Gastroesophageal sphincter (tissue), 4 donors: ENCODE data around the gene CATSPERZ. TPM values are rescaled to one million over a fixed set of nuclear protein-coding genes. Genes with fewer than 3 reads are reported as not detected.

Source experiments
- ATAC-seq: fragments of 150-250 bp; one replicate; pipeline ENCODE4 v1.9.1; 2016; ENCODE audit warnings: mild to moderate bottlenecking, moderate library complexity
- H3K27ac ChIP-seq, 4 donors: fragments of 200-600 bp; sonication (generic) in 3 of 4; 1 replicate in 3 of 4; 2 replicates in 1 of 4; pipeline ENCODE4 v1.5.1; 2016 to 2019
- H3K27me3 ChIP-seq: fragments of 200-600 bp; sonication (generic); one replicate; pipeline ENCODE4 v1.5.1; 2019
- H3K36me3 ChIP-seq, 2 donors: fragments of 200-600 bp; sonication (generic); one replicate each; pipeline ENCODE4 v1.5.1; 2019; ENCODE audit warnings: control low read depth in 1 of 2
- H3K4me1 ChIP-seq, 3 donors: fragments of 200-600 bp; sonication (generic); 1 replicate in 2 of 3; 2 replicates in 1 of 3; pipeline ENCODE4 v1.5.1; 2016 to 2019; ENCODE audit warnings: control low read depth in 2 of 3
- H3K4me3 ChIP-seq, 2 donors: fragments of 200-600 bp; sonication (generic); one replicate each; pipeline ENCODE4 v1.5.1; 2019; ENCODE audit warnings: mild to moderate bottlenecking in 1 of 2, moderate library complexity in 1 of 2
- H3K9me3 ChIP-seq, 3 donors: fragments of 200-600 bp; sonication (generic); one replicate each; pipeline ENCODE4 v1.5.1; 2017 to 2019; ENCODE audit warnings: control low read depth in 2 of 3
- EP300 ChIP-seq: sonication (generic); formaldehyde crosslinking; IDR thresholded peaks from one replicate; pipeline ENCODE4 v1.6.1; 2017; ENCODE audit warnings: antibody characterized with exemption, mild to moderate bottlenecking
- POLR2A ChIP-seq, 2 donors: fragments of 450-650 bp; IDR thresholded peaks; one replicate each; pipeline ENCODE4 v1.6.1; 2017; ENCODE audit warnings: antibody characterized with exemption in 2 of 2, mild to moderate bottlenecking in 2 of 2, moderate library complexity in 1 of 2
- POLR2AphosphoS5 ChIP-seq: sonication (generic); formaldehyde crosslinking; IDR thresholded peaks from one replicate; pipeline ENCODE4 v1.6.1; 2017; ENCODE audit warnings: antibody characterized with exemption
- WGBS, 2 donors: methylation state at CpG; one replicate each; pipeline ENCODE4 v1.1.5; 2018; ENCODE audit warnings: low coverage in 1 of 2; 5-methylcytosine and 5-hydroxymethylcytosine counted together
- small RNA-seq, 4 donors: library from RNA; depleted of rRNA; stranded (forward); fragments of <200 nt; gene quantifications; one replicate each; pipeline ENCODE3, GENCODE V24; 2016
- total RNA-seq, 4 donors: library from RNA; depleted of rRNA; stranded (reverse); fragments of >200 nt; gene quantifications; one replicate each; pipeline ENCODE4 v1.1.0, GENCODE V29; 2016
- TF ChIP-seq, protein P1 (sequence below), 4 experiments: fragments of 200-600 bp in 2 of 4; fragments of 450-650 bp in 2 of 4; sonication (generic) in 1 of 4; IDR thresholded peaks; one replicate each; pipeline ENCODE4 v1.5.1; 2017 to 2019; ENCODE audit warnings: antibody characterized with exemption in 4 of 4, mild to moderate bottlenecking in 2 of 4, moderate library complexity in 2 of 4

The CATSPERZ gene
- total RNA-seq, 4 donors from 2014 or later: not detected

DNA sequence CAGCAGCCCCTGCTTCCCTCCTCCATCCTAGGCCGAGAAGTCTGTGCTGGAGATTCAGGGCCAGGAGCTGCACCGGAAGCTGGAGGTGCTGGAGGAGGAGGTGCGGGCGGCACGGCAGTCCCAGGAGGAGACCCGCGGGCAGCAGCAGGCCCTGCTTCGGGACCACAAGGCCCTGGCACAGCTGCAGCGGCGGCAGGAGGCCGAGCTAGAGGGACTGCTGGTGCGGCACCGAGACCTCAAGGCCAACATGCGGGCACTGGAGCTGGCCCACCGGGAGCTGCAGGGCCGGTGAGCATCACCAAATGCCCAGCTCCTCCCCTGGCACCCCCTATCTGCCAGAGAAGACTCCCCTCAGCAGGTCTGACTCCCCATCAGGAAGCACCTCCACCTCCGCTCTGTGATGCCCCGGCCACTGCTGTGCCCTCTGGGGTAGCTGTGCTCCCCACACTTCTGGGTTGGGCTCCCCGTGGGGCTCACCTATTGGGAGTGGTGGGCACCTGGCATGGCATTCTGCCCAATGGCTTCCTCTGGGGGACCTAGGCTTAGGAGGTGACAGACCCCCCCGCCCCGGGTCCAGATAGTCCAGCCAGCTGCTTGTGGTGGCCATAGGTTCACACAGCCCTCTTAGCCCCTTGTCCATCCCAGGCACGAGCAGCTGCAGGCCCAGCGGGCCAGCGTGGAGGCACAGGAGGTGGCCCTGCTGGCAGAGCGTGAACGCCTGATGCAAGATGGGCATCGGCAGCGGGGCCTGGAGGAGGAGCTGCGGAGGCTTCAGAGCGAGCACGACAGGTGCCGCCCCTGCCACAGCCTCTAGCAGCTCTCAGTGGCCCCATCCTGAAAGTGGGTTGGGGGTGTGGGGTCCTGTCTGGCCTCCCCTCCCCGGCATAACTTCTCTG is 52.2 kb downstream of the CATSPERZ start:
- no peaks in the 10 kb centered on the region for H3K36me3 ChIP-seq
- no CpG with 5 or more reads among the region's 33 CpGs for WGBS, 2 donors
- H3K9me3 ChIP-seq: no peaks in the 10 kb centered on the region
- H3K27ac ChIP-seq: no peak overlapping the region
- peaks cover 0 to 23% (median 4%) of the 10 kb centered on the region in 3 donors for H3K4me1 ChIP-seq
- no peak overlapping the region for H3K4me3 ChIP-seq
- no peaks in the 10 kb centered on the region for H3K27me3 ChIP-seq
- TF ChIP-seq EP300 (no peak), POLR2A (IDR thresholded peaks at IDR 0.05) (no peak), POLR2AphosphoS5 (no peak)
- no peak for ATAC-seq

- Histone ChIP-seq H3K27ac (no peak overlapping the region), H3K36me3 (no peaks in the 10 kb centered on the region), H3K9me3 (no peaks in the 10 kb centered on the region), H3K4me1 (peaks cover 0 to 31% (median 9%) of the 10 kb centered on the region in 3 donors), H3K27me3 (no peaks in the 10 kb centered on the region), H3K4me3 (no peak overlapping the region)
- no peak for TF ChIP-seq POLR2A (IDR thresholded peaks at IDR 0.05)
- TF ChIP-seq EP300: no peak
- TF ChIP-seq, protein P1, sequence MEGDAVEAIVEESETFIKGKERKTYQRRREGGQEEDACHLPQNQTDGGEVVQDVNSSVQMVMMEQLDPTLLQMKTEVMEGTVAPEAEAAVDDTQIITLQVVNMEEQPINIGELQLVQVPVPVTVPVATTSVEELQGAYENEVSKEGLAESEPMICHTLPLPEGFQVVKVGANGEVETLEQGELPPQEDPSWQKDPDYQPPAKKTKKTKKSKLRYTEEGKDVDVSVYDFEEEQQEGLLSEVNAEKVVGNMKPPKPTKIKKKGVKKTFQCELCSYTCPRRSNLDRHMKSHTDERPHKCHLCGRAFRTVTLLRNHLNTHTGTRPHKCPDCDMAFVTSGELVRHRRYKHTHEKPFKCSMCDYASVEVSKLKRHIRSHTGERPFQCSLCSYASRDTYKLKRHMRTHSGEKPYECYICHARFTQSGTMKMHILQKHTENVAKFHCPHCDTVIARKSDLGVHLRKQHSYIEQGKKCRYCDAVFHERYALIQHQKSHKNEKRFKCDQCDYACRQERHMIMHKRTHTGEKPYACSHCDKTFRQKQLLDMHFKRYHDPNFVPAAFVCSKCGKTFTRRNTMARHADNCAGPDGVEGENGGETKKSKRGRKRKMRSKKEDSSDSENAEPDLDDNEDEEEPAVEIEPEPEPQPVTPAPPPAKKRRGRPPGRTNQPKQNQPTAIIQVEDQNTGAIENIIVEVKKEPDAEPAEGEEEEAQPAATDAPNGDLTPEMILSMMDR (IDR thresholded peaks at IDR 0.05): no peak
- TF ChIP-seq POLR2AphosphoS5: no peak
- no peak for ATAC-seq
- whole genome bisulfite sequencing, 2 donors: 77% methylated on average over 6 of the region's 34 CpGs; no CpG with 5 or more reads in 1 of the 2 donors
These were observed 53.0 kb downstream of the CATSPERZ start for GRCh38 chr11:64352995-64353714.

DNA sequence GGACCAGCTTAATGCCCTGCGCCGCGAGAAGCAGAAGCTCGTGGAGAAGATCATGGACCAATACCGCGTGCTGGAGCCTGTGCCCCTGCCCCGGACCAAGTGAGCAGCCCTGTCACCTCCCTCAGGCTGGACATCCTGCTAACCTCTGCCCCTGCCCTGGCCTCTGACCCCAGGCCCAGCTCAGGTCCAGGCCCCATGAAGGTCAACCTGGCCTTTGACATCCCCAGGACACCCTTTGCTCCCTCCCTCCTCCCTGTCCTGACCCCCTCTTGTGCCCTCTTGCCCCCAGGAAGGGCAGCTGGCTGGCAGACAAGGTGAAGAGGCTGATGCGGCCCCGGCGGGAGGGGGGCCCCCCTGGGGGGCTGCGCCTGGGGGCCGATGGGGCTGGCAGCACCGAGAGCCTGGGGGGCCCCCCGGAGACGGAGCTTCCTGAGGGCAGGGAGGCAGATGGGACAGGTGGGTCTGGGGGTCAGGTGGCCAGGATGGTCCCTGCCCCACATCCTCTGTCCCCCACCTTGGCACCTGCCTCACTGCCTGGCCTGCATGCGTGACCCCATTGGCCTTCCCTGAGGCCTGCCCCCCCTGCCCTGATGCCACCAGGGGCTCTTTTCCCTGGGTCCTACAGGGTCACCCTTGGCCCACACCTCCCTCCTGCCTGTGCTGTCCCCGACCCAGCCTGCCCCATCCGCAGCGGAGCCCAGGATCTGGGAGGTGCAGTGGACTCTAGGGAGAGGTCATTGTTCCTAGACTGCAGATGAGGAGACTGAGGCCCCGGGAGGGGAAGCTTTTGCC is 53.8 kb downstream of the CATSPERZ start:
- no peaks in the 10 kb centered on the region for H3K36me3 ChIP-seq
- no peak for TF ChIP-seq POLR2A (IDR thresholded peaks at IDR 0.05)
- TF ChIP-seq EP300: no peak
- TF ChIP-seq, protein P1 (IDR thresholded peaks at IDR 0.05): no peak
- TF ChIP-seq POLR2AphosphoS5: no peak
- no peaks in the 10 kb centered on the region for H3K27me3 ChIP-seq
- no peaks in the 10 kb centered on the region for H3K9me3 ChIP-seq
- H3K27ac ChIP-seq: no peak overlapping the region
- peaks cover 0 to 37% (median 13%) of the 10 kb centered on the region in 3 donors for H3K4me1 ChIP-seq
- H3K4me3 ChIP-seq: no peak overlapping the region
- ATAC-seq: no peak
- no CpG with 5 or more reads among the region's 20 CpGs for WGBS, 2 donors

Small RNA genes within 50 kb of the gene (small RNA-seq; reads per million reads assigned to genes)
- gene MIR7155 (0 to 1.2 (median 0.87) reads per million in 4 donors), gene RF00019 (0 reads per million in 4 donors)

Other genes with a start within 250 kb of the CATSPERZ start
- gene MACROD1, start 134.2 kb upstream of the CATSPERZ start, total RNA-seq: 10 to 100 TPM; 26.9 to 56.2 (median 30.4) TPM
- 100 to 1,000 TPM in 1 of 4 donors, 10 to 100 TPM in 3; 88.6 to 134 (median 94.0) TPM for gene STIP1, start 114.2 kb upstream of the CATSPERZ start, total RNA-seq
- gene FERMT3, start 93.6 kb upstream of the CATSPERZ start, total RNA-seq: 10 to 100 TPM; 14.5 to 28.5 (median 17.0) TPM
- 10 to 100 TPM; 41.4 to 59.9 (median 50.3) TPM for gene TRPT1, start 74.2 kb upstream of the CATSPERZ start, total RNA-seq
- 10 to 100 TPM; 36.8 to 53.7 (median 45.8) TPM for gene NUDT22, start 74.1 kb upstream of the CATSPERZ start, total RNA-seq
- 10 to 100 TPM in 3 of 4 donors, 1 to 10 TPM in 1; 7.1 to 33.5 (median 28.9) TPM for gene DNAJC4, start 69.8 kb upstream of the CATSPERZ start, total RNA-seq
- gene VEGFB, start 65.8 kb upstream of the CATSPERZ start, total RNA-seq: 100 to 1,000 TPM in 2 of 4 donors, 10 to 100 TPM in 2; 49.9 to 152 (median 88.6) TPM
- gene FKBP2, start 59.3 kb upstream of the CATSPERZ start, total RNA-seq: 10 to 100 TPM; 45.5 to 78.3 (median 58.4) TPM
- 100 to 1,000 TPM in 1 of 4 donors, 10 to 100 TPM in 3; 37.2 to 123 (median 70.9) TPM for gene PPP1R14B, start 53.4 kb upstream of the CATSPERZ start, total RNA-seq
- 10 to 100 TPM; 16.2 to 33.2 (median 25.1) TPM for gene PLCB3, start 48.8 kb upstream of the CATSPERZ start, total RNA-seq
- gene BAD, start 15.7 kb upstream of the CATSPERZ start, total RNA-seq: 100 to 1,000 TPM in 3 of 4 donors, 10 to 100 TPM in 1; 97.1 to 156 (median 135) TPM
- gene GPR137, start 14.5 kb upstream of the CATSPERZ start, total RNA-seq: 10 to 100 TPM; 14.0 to 37.1 (median 27.6) TPM
- gene KCNK4, start 9.1 kb upstream of the CATSPERZ start, total RNA-seq: under 1 TPM in 1 of 4 donors, not detected in 3; 0.31 TPM
- 10 to 100 TPM; 39.8 to 77.1 (median 71.2) TPM for gene ESRRA, start 5.2 kb downstream of the CATSPERZ start, total RNA-seq
- gene TRMT112, start 17.2 kb downstream of the CATSPERZ start, total RNA-seq: 100 to 1,000 TPM; 180 to 267 (median 218) TPM
- gene PRDX5, start 17.8 kb downstream of the CATSPERZ start, total RNA-seq: 100 to 1,000 TPM; 179 to 260 (median 181) TPM
- gene CCDC88B, start 39.8 kb downstream of the CATSPERZ start, total RNA-seq: 1 to 10 TPM; 7.6 to 9.4 (median 8.5) TPM
- gene RPS6KA4, start 58.8 kb downstream of the CATSPERZ start, total RNA-seq: 10 to 100 TPM; 21.2 to 44.2 (median 28.3) TPM